HG02870 (cell line): Measurements from ENCODE around the gene SERINC4.
"Not testable (repeated sequence)": the region's sequence is repeated elsewhere in the genome, so short reads cannot be mapped to it uniquely, and the experiment has no call there.

Experiments used
- ATAC-seq: cut with Tn5 transposase; IDR thresholded peaks from one replicate; pipeline ENCODE4 v1.9.1; 2021; ENCODE audit warnings: mild to moderate bottlenecking, moderate library complexity; ENCODE audit not compliant: unreplicated experiment

The SERINC4 gene

DNA sequence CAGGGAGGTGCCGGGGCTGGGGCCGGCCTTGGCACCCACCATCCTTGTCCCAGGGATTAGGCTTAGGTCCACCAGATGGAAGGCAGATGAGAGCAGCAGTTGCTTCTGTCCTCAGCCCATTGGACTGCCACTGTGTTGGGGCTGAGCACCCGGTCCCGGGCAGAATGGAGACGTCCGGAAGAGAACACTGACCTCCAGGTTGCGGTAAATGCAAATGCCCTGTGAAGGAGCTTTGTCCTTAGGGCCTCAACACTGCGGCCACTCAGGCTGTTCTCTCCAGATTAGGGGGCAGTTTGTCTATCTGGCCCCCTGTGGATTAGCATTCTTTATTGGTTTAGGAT, at the start of gene SERINC4:
SERINC4 (minus strand) TSS at position 276 of the 341 bp plus-strand sequence; CDS start at position 42, 234 bp downstream.
- ATAC-seq, result no peak

DNA sequence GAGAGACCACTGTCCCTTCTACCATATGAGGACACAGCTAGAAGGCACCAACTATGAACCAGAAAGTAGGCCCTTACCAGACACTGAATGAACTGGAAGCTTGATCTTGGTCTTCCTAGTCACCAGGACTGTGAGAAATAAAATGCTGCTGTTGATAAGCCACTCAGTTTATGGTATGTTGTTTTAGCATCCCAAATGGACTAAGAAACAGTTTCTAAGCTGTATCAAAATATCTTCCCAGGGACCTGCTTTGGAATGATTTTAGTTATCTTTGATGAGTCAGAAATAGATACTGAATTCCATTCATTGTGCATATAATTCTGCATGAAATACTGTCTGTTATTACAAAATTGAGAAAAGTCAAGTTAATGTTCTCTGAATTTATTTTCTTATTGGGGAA, 45.4 kb upstream of the SERINC4 start:
- ATAC-seq, result no peak

DNA sequence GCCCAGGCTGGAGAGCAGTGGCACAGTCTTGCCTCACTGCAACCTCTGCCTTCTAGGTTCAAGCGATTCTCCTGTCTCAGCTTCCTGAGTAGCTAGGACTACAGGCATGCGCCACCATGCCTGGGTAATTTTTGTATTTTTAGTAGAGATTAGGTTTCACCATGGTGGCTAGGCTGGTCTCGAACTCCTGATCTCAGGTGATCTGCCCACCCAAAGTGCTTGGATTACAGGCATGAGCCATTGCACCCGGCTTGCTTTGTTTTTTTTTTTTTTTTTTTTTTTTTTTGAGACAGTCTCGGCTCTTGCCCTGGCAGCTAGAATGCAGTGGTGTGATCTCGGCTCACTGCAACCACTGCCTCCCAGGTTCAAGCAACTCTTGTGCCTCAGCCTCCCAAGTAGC, 32.5 kb upstream of the SERINC4 start:
- ATAC-seq, result not testable (repeated sequence)

DNA sequence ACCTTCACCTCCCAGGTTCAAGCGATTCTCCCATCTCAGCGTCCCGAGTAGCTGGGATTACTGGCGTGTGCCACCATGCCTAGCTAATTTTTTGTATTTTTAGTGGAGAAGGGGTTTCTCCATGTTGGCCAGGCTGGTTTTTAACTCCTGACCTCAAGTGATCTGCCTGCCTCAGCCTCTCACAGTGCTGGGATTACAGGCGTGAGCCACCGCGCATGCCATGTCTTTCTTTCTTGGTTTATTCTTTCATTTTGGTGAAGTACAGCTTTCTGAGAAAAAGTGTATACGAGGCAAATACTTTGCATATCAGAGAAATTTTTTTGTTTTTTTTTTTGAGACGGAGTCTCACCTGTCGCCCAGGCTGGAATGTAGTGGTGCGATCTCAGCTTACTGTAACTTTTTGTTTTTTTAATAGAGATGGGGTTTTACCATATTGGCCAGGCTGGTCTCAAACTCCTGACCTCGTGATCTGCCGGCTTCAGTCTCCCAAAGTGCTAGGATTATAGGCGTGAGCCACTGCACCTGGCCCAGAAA, 31.6 kb upstream of the SERINC4 start:
- ATAC-seq, result not testable (repeated sequence)

DNA sequence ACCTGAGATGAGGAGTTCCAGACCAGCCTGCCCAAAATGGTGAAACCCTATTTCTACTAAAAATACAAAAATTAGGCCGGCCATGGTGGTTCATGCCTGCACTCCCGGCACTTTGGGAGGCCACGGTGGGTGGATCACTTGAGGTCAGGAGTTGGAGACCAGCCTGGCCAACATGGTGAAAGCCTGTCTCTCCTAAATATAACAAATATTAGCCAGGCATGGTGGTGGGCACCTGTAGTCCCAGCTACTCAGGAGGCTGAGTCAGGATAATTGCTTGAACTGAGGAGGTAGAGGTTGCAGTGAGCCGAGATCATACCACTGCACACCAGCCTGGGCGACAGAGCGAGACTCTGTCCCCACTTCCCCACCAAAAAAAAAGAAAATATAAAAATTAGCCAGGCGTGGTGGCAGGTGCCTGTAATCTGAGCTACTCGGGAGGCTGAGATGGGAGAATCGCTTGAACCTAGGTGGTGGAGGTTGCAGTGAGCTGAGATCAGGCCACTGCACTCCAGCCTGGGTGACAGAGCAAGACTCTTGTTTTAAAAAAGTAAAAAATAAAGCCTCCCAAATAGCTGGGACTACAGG, 30.8 kb upstream of the SERINC4 start:
- ATAC-seq, result not testable (repeated sequence)

DNA sequence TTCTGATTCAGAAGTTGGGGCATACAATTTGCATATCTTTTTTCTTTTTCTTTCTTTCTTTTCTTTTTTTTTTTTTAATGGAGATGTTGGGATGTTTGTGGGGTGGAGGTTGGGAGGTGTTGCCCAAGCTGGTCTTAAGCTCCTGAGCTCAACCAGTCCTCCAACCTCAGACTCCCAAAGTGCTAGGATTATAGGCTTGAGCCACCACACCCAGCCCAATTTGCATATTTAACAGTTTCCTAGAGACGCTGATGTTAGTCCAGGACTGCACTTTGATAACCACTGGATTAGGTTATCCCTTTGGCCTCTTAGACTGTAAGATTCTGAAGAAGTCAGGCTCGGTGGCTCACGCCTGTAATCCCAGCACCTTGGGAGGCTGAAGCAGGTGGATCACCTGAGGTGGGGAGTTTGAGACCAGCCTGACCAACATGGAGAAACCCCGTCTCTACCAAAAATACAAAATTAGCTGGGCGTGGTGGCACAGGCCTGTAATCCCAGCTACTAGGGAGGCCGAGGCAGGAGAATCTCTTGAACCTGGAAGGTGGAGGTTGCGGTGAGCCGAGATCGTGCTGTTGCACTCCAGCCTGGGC, 30.0 kb upstream of the SERINC4 start:
- ATAC-seq, result not testable (repeated sequence)

DNA sequence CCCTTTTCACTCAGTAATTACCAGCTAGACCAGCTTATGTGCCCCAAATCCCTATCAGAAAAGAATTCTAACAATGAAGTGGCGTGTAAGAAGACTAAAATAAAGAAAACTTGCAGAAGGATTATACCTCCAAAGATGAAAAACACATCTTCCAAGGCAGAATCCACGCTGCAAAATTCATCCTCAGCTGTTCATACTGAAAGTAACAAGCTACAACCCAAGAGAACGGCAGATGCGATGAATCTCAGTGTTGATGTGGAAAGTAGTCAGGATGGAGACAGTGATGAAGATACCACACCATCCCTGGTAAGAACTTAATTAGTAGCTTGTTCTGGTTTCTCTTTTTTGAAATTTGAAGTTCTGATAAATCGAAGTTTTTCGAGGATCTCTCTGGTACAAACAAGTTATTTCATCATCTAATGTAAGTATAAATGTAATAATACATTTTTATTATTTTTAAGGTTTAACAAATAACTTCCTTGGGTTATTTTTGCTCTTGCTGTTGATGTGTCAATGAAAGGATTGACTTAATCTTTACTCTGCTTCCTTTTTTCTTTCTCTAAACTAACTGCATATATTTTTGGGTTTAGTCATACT, 28.1 kb upstream of the SERINC4 start:
- no peak for ATAC-seq

DNA sequence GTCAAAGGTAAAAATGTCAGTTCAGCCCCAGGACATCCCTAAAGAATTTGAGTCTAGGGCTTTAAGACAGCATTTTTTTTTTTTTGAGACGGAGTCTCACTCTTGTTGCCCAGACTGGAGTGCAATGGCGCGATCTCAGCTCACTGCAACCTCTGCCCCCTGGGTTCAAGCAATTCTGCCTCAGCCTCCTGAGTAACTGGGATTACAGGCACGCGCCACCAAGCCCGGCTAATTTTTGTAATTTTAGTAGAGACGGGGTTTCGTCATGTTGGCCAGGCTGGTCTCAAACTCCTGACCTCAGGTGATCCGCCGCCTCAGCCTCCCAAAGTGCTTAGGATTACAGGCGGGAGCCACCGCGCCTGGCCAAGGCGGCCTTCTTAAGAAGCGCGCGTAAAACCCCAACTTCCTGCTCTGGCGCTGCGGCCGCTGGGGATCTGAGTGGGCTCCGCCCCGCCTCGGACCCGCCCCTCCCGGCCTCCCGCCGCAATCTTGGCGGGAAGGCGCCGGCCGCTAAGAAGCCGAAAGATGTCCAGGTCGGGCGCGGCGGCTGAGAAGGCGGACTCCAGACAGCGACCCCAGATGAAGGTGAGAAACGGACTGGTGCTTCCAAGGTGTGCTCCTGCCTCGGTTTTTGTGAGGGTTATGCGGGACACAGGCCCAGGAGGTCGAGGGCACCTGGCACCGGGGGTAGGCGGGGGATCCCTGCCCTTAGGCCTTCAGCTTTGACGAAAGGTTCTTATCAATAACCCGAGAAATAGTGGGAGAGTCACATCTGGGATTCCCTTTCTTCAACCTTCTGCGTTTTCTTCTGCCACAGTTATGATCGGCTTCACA, 26.7 kb upstream of the SERINC4 start, which contains the start of gene WDR76:
WDR76 (plus strand) TSS at position 495 of the 834 bp plus-strand sequence; CDS start at position 526, 31 bp downstream.
- peak; percentile 58 for ATAC-seq

DNA sequence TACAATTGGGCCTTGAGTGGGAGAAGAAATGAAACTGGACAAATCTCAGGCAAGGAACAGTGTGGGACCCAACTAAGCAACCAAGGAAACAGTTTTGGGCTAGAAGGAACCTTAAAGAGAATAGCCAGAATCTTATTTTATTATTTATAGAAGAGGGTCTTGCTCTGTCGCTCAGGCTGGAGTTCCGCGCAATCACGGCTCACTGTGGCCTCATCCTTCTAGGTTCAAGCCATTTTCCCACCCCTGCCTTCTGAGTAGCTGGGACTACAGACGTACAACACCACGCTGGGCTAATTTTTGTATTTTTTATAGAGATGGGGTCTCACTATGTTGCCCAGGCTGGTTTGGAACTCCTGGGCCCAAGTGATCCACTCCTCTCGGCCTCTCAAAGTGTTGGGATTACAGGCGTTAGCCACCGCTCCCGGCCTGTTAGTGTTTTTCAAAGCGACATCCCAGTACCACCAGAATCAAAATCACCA, 26.0 kb upstream of the SERINC4 start:
- ATAC-seq, result no peak

DNA sequence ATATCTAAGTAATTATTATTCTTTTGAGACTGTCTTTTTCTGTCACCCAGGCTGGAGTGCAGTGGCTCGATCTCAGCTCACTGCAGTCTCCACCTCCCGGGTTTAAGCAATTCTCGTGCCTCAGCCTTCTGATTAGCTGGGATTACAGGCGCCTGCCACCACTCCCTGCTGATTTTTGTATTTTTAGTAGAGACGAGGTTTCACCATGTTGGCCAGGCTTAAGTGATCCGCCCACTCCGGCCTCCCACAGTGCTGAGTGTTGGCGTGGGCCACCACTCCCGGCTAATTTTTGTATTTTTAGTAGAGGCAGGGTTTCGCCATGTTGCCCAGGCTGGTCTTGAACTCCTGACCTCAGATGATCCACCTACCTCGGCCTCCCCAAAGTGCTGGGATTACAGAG, 25.3 kb upstream of the SERINC4 start:
- ATAC-seq, result not testable (repeated sequence)

DNA sequence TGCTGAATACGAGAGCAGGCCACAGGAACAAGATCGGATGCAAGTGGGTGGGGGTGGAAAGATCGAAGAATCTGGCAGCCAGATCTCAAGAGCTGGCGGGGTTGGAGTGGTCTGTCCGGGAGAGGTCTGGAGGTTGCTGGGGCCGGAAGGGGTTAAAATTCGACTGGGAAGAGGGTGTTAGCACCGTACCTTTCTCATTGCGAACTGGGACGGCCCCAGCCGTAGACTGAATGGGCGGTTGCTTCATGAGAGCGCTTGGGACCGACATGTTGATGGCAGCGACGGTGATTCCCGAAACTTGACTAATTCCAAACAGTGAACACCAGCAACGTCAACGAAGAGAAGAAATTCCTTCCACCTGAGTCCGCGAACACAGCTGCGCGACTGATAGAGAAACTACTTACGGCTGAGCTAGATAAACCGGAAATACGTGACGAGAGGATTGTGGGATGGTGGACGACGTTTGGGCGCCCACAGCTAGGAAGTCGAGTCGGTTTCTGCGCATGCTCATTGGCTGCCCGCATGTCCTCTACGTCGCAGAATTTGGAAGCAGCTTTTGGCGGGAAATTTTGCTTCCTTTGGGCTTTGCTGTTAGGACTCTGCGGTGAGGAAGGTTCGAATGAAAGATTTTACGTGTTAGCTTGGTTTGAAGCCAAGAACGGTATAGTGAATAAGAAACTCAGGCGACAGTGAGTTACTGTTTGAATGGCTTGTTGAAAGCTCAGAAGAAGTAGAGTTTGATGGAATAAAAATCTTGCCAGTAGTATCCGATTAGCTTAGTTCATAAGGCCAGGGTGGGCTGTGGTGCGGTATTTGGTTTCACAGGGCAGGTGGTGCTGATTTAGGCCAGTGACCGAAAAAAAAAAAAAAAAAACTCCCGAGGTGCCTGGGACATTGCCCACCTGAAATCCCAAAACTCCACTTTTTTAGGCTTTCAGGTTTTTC, 24.6 kb upstream of the SERINC4 start, which contains the start of gene MFAP1:
MFAP1 (minus strand) TSS at position 389 of the 945 bp plus-strand sequence; CDS start at position 268, 121 bp downstream.
- peak; percentile 66 for ATAC-seq

DNA sequence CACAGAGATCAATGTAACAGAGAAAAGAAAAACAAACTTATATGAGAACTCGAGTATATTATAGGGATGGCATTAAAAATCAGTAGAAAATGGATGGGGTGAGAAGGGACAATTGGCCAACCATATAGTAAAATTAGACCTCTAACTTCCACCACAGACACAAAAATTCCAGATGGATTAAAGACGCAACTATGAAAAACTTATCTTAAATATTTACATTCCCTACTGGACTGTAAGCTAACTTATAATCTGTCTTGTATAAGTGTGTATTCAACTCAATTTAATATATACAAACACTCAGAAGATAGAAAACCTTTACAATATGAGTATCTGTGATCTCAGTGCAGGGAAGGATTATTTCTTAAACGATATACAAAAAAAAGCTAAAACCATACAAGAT, 21.5 kb upstream of the SERINC4 start:
- ATAC-seq, result no peak

DNA sequence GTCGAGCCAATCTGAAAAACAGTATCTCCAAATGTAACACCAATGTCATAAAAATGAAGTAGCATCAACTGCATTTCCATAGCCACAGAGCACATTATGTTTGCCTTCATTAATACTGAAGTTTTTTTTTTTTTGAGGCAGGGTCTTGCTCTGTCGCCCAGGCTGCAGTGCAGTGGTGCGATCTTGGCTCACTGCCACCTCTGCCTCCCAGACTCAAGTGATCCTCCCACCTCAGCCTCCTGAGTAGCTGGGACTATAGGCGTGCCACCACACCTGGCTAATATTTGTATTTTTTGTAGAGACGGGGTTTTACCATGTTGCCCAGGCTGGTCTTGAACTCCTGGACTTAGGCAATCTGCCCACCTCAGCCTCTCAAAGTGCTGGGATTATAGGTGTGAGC, 15.0 kb upstream of the SERINC4 start:
- not testable (repeated sequence) for ATAC-seq

DNA sequence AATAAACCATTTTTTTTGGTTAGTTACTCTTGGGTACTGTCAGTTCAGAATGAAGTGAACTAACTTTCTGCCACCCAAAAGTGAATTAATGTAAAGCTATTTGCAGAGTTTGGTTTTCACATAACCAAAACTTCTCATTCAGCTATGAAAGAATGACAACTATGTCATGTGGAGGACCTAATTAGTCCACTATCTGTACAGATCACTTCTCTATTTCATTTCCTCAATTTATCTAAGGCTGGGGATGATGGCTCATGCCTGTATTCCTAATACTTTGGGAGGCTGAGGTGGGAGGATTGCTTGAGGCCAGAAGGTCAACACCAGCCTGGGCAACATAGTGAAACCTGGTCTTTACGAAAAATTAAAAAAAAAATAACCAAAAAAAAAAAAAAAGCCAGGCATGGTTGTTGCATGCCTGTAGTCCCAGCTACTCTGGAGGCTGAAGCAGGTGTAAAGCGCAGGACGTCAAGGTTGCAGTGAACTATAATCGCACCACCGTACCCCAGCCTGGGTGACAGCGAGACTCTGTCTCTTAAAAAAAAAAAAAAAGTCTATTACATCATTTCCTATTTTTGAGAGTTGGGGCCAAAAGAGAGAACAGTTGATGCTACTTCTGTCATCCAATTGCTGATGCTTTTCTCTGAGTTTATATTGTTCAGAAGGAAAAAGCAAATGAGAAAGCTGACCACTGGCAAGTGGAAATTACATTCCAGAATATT, 9.1 kb upstream of the SERINC4 start:
- ATAC-seq, result peak; percentile 66

DNA sequence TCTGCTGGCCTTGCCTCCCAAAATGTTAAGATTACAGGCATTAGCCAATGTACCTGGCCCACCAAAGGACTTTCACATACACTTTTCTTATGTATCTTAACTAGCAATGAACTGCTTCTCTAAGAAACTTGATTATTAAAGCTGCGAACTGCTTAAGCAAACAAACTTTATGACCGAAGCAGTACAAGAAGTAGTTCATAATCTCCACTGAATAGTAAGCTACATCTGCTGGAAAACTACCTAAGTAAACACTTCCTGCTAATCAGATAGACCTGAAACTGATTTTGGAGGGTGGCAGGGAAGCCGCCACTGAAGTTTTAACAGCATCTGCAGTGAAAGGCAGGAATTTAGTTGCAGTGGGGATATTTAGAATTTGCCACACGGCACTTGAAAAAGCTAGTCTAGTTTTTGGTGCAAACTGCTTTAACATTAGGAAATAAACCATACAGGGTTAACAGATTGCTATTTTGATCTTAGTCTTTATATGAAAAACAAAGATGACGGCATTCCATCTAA, 8.5 kb upstream of the SERINC4 start:
- no peak for ATAC-seq

DNA sequence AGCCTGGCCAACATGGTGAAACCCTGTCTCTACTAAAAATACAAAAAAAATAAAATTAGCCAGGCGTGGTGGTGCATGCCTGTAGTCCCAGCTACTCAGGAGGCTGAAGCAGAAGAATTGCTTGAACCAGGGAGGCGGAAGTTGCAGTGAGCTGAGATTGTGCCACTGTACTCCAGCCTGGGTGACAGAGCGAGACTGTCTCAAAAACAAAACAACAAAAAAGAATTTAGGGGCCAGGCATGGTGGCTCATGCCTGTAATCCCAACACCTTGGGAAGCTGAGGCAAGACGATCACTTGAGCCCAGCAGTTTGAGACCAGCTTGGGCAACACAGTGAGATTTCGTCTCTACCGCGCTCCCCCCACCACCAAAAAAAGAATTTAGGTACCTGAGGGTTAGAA, 2.7 kb upstream of the SERINC4 start:
- ATAC-seq, result not testable (repeated sequence)

DNA sequence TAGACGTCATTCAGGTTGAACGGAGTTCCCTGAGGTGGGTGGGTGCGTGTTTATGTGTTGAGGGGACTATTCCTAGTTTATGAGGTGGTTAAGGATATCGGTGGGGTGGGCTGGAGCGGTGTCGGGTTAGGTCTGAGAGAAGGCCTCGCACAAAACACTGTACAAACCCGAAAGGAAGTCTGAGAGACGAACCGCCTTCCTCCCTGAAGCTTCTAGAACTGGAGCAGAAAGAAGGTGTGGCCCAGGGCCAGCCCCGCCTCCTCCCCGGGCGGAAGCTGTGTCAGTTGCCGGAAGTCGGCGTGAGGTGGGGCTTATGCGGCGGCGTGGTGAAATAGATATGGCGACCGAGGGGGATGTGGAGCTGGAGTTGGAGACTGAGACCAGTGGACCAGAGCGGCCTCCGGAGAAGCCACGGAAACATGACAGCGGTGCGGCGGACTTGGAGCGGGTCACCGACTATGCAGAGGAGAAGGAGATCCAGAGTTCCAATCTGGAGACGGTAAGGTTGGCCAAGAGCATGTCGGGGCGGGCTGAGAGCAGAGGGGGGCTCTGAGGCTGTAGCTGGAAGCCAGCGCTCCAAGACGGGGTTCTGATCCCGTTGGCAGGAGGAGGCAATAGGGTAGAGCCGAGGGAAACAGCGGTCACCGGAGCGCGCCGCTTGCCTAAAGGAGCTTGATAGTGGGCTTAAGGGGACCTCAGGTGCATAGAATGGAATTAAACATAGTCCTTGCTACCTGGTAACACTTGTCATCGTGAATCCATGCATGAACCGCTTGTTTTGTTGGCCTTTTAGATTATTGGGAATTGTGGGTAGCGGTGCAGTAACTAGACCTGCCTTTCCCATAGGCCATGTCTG, 494 bp upstream of the SERINC4 start, which contains the start of gene HYPK:
HYPK (plus strand) TSS at position 314 of the 856 bp plus-strand sequence; CDS start at position 338, 24 bp downstream.
- peak; percentile 60 for ATAC-seq
